Superior temporal gyrus (tissue), 1 donor: ENCODE measurements around the gene NT5M.
A peak's percentile ranks its signal among the peaks of the same experiment; 100 is the strongest.

Experiments
- DNase-seq: peaks from one replicate; pipeline ENCODE4 v3.0.0-alpha.2; 2016; ENCODE audit errors: extremely low spot score

The NT5M gene

GRCh38 chr17:17355426-17355825 lies 52.3 kb downstream of the NT5M start:
- no peak for DNase-seq

- DNase-seq, result peak; percentile 95
Observed at GRCh38 chr17:17356149-17356930, 53.2 kb downstream of the NT5M start.

- DNase-seq, result no peak
Observed at GRCh38 chr17:17356931-17357270, 53.7 kb downstream of the NT5M start.

GRCh38 chr17:17358060-17358751 lies 55.0 kb downstream of the NT5M start:
- no peak for DNase-seq

- no peak for DNase-seq
Observed at GRCh38 chr17:17358866-17359265, 55.7 kb downstream of the NT5M start.

GRCh38 chr17:17359271-17359670 lies 56.1 kb downstream of the NT5M start:
- no peak for DNase-seq

GRCh38 chr17:17360087-17360730 lies 57.0 kb downstream of the NT5M start:
- DNase-seq, result no peak

- DNase-seq, result no peak
Observed at GRCh38 chr17:17361543-17361866, 58.3 kb downstream of the NT5M start.

GRCh38 chr17:17361867-17362539 lies 58.8 kb downstream of the NT5M start:
- no peak for DNase-seq

- no peak for DNase-seq
Observed at GRCh38 chr17:17362540-17362930, 59.4 kb downstream of the NT5M start.

GRCh38 chr17:17363638-17364337 lies 60.6 kb downstream of the NT5M start:
- DNase-seq, result no peak

- no peak for DNase-seq
Observed at GRCh38 chr17:17364338-17364667, 61.1 kb downstream of the NT5M start.

- no peak for DNase-seq
Observed at GRCh38 chr17:17365476-17366110, 62.4 kb downstream of the NT5M start.

- DNase-seq, result no peak
Observed at GRCh38 chr17:17366235-17366634, 63.1 kb downstream of the NT5M start.

GRCh38 chr17:17366941-17367875 lies 64.0 kb downstream of the NT5M start:
- DNase-seq, result no peak

- DNase-seq, result no peak
Observed at GRCh38 chr17:17367931-17368330, 64.8 kb downstream of the NT5M start.

GRCh38 chr17:17370711-17371110 lies 67.5 kb downstream of the NT5M start:
- DNase-seq, result no peak

GRCh38 chr17:17372856-17373520 lies 69.8 kb downstream of the NT5M start:
- DNase-seq, result no peak

GRCh38 chr17:17375841-17376240 lies 72.7 kb downstream of the NT5M start:
- DNase-seq, result no peak

- no peak for DNase-seq
Observed at GRCh38 chr17:17376362-17376761, 73.2 kb downstream of the NT5M start.
